Ovary (tissue), 3 donors: ENCODE results near the gene PTPRK.

ENCODE experiments used
- CTCF ChIP-seq, 3 donors: fragments of 450-650 bp in 2 of 3; fragments of 200-600 bp in 1 of 3; IDR thresholded peaks; one replicate each; pipeline versions ENCODE4 v1.5.1 to v1.8.0; 2016 to 2022; ENCODE audit warnings: antibody characterized with exemption in 3 of 3, mild to moderate bottlenecking in 1 of 3
- POLR2A ChIP-seq: fragments of 450-650 bp; IDR thresholded peaks from one replicate; pipeline ENCODE4 v1.6.1; 2017; ENCODE audit warnings: antibody characterized with exemption, mild to moderate bottlenecking, moderate library complexity
- donor health status: DM: no; HTN: no; CAD: no.

GRCh38 chr6:128558021-128558420 lies 37.6 kb upstream of the PTPRK start:
- TF ChIP-seq CTCF (IDR thresholded peaks at IDR 0.05) (no peak), POLR2A (no peak)
